ENCODE data around the gene CNOT6L.

Gene CNOT6L

DNA sequence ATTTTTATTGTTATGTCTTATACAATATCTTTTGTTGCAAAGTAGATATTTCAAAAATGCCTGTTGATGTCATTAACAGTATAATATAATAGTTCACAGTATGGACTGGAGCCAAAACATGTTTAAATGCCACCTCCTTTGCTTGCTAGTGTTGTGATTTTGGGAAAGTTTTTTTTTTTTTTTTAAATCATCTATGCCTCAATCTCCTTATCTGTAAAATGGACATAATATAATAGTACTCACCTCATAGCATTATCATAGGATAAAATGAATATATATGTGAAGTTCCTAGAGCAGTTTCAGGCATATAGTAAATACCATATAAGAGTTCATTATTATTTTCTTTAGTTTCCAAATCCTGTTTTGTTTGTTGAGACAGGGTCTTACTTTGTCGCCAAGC lies 25.2 kb upstream of the CNOT6L start:
- FAIRE-seq (no peak), DNase-seq (ENCODE audit: insufficient read length, low spot score) (no peak)
- TF ChIP-seq POLR2A (IDR thresholded peaks at IDR 0.05; ENCODE audit: low read depth, low read length), result no peak

DNA sequence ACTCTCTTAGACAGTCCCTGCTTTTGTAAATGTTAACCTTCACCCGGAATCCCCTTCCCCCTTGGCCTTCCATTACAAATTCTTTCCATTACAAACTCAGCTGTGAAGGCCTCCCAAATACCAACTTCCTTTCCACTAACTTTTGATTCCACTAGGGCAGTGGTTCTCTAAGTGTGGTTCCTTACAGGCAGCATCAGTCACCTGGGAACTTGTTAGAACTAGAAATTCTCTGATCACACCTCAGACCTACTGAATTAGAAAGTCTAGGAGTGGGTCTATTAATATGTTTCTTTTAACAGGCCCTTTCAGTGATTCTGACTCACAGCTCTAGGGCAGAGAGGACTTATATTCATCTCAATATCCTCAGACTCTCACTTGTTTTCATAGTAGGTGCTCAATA lies 24.5 kb upstream of the CNOT6L start:
- TF ChIP-seq POLR2A (IDR thresholded peaks at IDR 0.05; ENCODE audit: low read depth, low read length), result no peak
- no peak for FAIRE-seq
- no peak for DNase-seq (ENCODE audit: insufficient read length, low spot score)

DNA sequence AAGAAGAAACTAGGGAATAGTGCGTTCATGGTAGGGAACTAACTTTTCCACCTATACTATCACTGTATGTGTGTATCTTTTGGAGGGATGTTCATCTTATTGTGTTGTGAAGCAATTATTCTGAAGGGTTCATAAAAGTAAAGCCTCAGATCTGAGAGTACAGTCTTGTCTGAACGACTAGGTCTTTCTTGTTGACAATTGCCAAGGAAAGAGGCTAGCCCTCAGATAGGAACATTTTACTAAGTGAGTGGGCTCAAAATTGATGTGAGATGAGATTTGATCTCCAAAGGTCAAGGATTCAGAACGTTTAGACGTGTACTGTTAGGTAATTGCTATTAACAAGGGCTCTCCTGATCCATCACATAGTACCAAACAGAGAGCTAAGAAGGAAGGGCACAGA lies 15.2 kb upstream of the CNOT6L start:
- FAIRE-seq (no peak), DNase-seq (ENCODE audit: insufficient read length, low spot score) (no peak)
- no peak for TF ChIP-seq POLR2A (IDR thresholded peaks at IDR 0.05; ENCODE audit: low read depth, low read length)

DNA sequence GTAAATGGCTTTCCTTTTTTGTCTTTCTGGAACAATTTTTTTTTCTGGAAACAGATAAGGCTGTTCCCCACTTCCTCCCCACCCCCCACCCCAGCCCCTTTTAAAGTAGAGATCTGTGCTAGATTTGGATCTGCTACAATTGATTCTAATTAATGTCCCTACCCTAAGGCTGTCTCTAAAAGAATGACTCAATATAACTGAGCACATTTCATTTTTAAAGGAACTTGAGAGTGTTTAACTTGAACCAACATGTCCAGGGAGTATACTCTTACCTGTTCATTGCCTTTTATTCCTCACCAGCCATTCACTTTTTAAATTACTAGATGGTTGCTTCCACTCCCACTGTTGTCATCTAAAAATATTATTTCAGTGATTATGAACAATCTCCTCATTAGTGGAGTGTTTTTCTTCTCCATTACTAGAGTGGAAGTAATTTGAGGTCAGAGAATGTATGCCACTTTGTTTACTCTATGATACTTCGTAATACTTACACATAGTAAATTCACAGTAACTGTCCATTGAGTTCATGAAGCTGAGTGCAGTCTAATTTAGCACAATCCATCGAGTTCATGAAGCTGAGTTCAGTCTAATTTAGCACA lies 14.1 kb upstream of the CNOT6L start:
- no peak for TF ChIP-seq POLR2A (IDR thresholded peaks at IDR 0.05; ENCODE audit: low read depth, low read length)
- DNase-seq (ENCODE audit: insufficient read length, low spot score) (no peak), FAIRE-seq (no peak)

DNA sequence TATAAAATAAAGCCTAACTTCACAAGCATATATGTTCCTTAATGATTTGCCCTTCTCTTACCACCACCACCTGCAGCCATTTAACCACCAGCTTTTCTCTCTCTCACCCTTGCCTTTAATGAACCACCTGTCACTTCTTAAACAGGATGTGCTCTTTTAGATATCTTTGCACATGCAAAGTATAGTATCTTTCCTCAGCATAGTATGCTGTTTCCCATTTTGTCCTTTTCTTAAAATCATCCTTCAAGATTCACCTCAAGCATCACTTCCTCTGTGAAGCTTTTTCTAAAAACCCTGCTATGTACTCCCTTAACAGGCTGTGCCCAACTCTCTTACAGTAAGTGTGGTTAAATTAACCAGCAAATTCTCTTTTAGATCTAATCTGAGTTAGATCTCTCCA lies 8.2 kb upstream of the CNOT6L start:
- DNase-seq (ENCODE audit: insufficient read length, low spot score) (no peak), FAIRE-seq (no peak)
- TF ChIP-seq POLR2A (IDR thresholded peaks at IDR 0.05; ENCODE audit: low read depth, low read length), result no peak

DNA sequence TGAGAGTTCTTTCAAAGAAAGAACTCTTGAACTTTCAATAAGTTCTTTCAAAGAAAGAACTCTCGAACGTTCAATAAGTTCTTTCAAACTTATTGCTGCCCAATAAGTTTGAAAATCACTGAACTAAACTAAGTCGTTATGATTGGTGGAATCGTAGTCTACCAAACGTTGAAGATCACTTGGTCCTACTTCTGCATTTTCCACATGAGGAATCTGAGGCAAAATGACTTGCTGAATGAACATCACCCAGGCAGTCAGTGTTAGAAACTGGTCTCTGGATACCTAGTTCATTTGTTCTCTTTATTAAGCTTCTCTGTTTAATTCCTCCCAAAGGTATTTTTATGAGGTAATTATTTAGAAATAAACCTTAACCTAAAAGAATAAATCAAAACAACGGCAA lies 7.1 kb upstream of the CNOT6L start:
- TF ChIP-seq POLR2A (IDR thresholded peaks at IDR 0.05; ENCODE audit: low read depth, low read length), result no peak
- FAIRE-seq, result no peak
- no peak for DNase-seq (ENCODE audit: insufficient read length, low spot score)

DNA sequence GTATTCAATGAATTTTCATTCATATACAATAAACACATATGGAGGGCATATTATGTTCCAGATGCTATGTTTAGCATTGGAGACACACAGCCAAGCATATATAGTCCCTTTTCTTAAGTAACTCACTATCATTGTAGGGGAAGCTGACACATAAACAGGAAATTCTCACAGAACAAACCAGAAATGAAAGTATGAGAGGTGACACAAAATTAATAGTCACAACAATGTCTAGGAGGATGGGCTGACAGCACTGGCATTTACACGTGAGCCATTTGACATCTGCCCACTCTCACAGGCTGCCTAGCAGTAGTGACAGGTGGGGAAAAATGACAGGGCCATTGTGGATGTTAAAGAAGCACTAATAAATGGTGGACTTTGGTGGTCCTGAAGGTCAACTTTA lies 2.6 kb upstream of the CNOT6L start:
- FAIRE-seq, result no peak
- DNase-seq (ENCODE audit: insufficient read length, low spot score), result no peak
- no peak for TF ChIP-seq POLR2A (IDR thresholded peaks at IDR 0.05; ENCODE audit: low read depth, low read length)

DNA sequence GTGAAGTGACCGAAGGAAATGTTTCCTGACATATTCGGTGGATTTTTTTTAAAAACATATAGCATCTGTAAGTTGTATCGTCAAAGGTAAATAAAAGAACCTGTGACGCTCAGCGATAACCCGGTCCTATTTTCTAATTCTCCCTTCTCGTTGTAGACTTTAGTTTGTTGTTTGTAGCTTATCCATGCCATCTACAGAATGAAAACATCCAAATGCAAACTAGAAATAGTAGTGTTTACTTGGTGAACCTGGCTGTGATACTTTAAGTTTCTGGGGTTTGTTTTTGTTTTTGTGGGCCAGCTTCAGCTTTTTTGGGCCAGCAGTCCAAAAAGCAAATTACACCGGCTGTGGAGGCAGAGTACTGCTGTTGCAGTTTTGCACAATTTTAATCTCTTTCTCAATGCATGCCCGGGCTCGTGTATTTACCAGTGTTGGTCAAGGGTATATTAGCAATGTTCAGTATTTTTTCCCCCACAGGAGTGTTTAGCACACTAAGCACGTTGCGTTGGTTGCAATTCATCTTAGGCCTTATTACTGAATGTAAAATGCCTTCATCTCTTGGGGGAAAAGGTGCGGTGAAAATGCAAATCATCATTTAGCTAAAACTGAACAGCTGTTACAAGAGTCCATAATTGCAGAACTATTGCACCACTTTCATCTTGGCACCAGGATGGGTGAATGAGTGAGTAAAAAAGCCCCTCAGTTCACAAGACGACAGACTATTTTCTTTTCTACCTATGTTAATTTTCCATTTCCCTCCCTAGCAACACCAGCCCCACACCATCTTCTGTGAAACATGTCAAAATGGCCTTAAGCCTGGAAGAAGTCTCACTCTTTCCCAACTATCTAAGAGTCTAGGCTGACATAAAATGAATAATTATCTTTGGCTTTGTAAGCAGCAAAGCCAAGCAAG lies 1.7 kb upstream of the CNOT6L start:
- DNase-seq (ENCODE audit: insufficient read length, low spot score), result peak; percentile 3
- FAIRE-seq, result no peak
- TF ChIP-seq POLR2A (IDR thresholded peaks at IDR 0.05; ENCODE audit: low read depth, low read length), result no peak

DNA sequence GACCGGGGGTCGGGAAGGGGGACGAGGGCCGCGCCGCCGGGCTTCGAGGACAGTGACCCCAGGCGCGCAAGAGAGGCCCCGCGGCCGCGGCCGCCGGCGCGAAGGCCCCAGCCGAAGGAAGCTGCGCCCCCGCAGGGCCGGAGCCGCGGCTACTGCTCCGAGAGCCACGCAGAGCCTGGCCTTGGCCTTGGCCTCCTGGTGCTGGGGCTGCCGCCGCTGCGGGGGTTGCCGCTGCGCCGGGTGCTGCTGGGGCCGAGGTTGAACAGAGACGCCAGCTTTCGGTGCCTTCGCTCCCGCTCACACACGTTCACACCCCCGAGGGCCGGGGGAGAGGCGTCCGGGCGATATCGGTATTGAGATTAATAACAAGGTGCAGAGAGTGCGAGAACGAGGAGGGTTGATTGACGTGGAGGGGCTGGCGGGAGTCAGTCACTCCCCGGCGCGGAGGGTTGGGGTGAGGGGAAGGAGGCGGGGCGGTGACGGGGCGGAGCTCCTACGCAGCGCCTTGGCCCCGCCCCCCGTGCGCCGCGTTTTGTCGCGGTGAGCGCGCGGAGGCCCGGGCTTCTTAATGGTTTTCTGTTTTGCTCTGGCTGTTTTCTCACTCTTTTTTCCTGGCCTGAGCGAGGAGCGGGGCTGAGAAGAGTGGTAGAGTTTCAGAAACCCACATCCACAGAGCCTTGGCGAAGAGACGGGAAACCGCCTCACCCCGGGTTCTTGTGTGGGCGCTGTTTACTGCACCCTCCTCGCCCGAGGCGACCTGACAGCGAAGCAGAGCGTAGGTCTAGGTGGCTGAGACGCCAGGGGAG lies 878 bp upstream of the CNOT6L start:
- FAIRE-seq (no peak), DNase-seq (ENCODE audit: insufficient read length, low spot score) (peak; percentile 51)

DNA sequence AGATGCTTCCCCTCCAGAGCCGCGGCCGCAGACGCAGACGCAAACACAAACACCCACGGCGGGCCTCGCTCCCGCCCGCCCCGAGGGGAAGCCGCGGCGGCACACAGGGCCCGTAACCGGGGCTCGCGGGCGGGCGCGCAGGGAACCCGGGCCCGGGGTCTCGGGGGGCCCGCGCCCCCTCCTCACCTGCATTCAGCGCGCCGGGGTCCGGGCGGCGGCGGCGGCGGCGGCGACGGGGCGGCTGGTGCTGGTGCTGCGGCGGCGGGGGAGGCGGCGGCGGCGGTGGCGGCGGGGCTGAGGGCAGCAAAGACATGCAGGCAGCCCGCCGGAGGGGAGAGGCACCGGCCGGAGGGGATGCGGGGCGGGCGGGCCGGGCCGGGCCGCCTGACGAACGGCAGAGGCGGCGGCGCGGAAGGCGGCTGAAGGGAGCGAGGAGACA lies 255 bp upstream of the CNOT6L start:
- no peak for TF ChIP-seq POLR2A (IDR thresholded peaks at IDR 0.05; ENCODE audit: low read depth, low read length)
- peak; percentile 10 for DNase-seq (ENCODE audit: insufficient read length, low spot score)

More for the DNA sequence above, 878 bp upstream of the CNOT6L start:
- TF ChIP-seq POLR2A (IDR thresholded peaks at IDR 0.05; ENCODE audit: low read depth, low read length), result no peak; the same call in 1 of the 2 replicates

DNA sequence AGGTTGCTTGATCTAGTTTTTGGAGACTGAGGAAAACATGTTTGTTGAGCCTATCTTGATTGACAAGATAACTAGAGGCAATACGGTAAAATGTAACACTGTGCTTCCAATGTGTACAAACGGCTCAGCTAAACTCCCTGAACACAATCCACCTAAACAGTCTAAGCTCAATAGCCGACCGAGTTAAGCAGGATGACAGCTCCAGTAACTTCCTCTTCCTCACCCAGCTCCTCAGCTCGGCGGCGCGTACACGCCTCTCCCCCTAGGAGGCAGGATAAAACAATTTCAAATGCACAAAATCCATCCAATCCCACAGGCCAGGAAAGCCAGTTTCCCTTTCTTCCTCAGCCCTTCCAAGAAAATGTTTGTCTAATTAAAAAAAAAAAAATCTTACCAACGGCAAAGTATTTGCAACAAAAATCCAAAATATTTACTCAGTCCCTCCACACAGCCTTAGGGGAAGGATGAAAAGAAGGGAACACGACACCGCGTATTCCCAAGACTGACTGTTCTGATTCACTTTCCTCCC lies 1.0 kb downstream of the CNOT6L start:
- TF ChIP-seq POLR2A (IDR thresholded peaks at IDR 0.05; ENCODE audit: low read depth, low read length), result no peak
- DNase-seq (ENCODE audit: insufficient read length, low spot score), result peak; percentile 56
- FAIRE-seq, result peak; percentile 83

More for the DNA sequence above, 255 bp upstream of the CNOT6L start:
- FAIRE-seq, result no peak

DNA sequence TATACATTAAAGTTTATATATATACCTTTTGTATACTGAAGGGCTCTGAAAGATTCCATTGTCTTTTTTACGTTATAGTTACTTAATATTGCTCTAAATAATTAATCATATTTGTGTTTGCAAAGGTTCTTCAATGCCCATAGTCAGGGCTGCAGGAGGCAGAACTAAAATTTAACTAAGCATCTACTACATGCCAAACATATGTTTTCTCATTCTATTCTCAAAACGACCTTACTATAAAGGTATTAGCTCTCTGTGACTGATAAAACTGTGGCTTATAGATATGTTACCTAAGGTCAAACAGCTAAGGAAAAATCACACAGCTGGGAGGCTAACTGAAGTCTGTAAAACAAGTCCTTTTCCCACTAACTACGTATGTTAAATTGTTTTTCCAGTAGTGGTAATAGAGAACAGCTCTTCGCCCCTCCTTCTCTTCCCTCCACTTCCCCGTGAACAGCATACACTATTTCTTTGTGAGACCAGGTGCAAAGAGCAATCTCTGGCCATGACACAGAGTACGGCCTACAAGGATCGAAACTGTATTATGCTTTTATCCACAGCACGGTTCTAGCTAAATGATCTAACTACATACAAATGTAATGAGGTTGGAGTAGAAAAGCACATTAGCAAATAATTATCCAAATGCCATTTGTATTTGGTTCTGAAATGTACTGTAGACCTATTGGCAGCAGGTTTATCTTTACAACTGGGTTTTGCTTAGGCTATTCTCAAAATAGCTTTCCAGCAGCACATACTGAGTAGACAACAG lies 1.7 kb downstream of the CNOT6L start:
- TF ChIP-seq POLR2A (IDR thresholded peaks at IDR 0.05; ENCODE audit: low read depth, low read length), result no peak
- FAIRE-seq, result peak; percentile 27
- DNase-seq (ENCODE audit: insufficient read length, low spot score), result peak; percentile 3

DNA sequence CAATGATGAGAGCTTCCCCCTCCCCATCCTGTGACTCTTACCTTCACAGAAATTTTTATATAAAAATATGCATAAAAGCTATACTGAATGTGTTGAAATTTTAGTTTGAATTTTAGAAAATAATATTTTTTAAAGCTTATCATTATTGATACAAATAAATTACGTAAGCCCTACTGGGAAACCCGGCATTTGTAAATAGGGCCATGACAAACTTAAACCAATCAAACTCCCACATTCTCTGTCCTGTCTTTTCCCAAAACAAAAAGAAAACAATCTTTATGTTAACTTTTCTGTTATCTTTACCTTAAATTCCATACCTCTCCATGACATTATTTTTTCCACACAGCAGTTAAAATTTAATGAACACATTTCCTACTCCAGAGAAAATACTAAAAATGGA lies 2.6 kb downstream of the CNOT6L start:
- FAIRE-seq (no peak), DNase-seq (ENCODE audit: insufficient read length, low spot score) (no peak)
- no peak for TF ChIP-seq POLR2A (IDR thresholded peaks at IDR 0.05; ENCODE audit: low read depth, low read length)
